ENCODE measurements around the gene PIGT. TPM values are rescaled to one million over a fixed set of nuclear protein-coding genes. Genes with fewer than 3 reads are reported as not detected.

PIGT gene
- total RNA-seq (84.6 and 87.4 TPM in 2 replicates), polyA plus RNA-seq (150 and 156 TPM in 2 replicates)

GRCh38 chr20:45415822-45416637 lies at the start of gene PIGT:
Gene PIGT, plus strand, starts transcription at chr20:45416141. Its CDS starts 16 bp downstream, at chr20:45416157.
- no peaks in the 10 kb centered on the region for H3K9me3 ChIP-seq (ENCODE audit: low read depth)
- peaks cover 10% of the 10 kb centered on the region for H3K36me3 ChIP-seq
- H3K27ac ChIP-seq: peak within 1 kb of the TSS; percentile 60
- no peak for TF ChIP-seq CTCF (IDR thresholded peaks at IDR 0.05; ENCODE audit: low read depth, low read length)
- peak within 1 kb of the TSS; percentile 78 for H3K4me3 ChIP-seq
- peak; percentile 79 to 93 for DNase-seq (ENCODE audit: low read depth in 1 of 2, low spot score in 1 of 2)
- no peaks in the 10 kb centered on the region for H3K27me3 ChIP-seq
- peaks cover 9% of the 10 kb centered on the region for H3K4me1 ChIP-seq (ENCODE audit: low read depth)

- Histone ChIP-seq H3K9me3 (ENCODE audit: low read depth) (no peaks in the 10 kb centered on the region), H3K27ac (no peak overlapping the region), H3K36me3 (peaks cover 6% of the 10 kb centered on the region), H3K27me3 (no peaks in the 10 kb centered on the region), H3K4me1 (ENCODE audit: low read depth) (no peaks in the 10 kb centered on the region), H3K4me3 (no peak overlapping the region)
- no peak for TF ChIP-seq CTCF (IDR thresholded peaks at IDR 0.05; ENCODE audit: low read depth, low read length)
- no peak for DNase-seq (ENCODE audit: low read depth in 1 of 2, low spot score in 1 of 2)
Measured at GRCh38 chr20:45366192-45366591, 49.7 kb upstream of the PIGT start.

GRCh38 chr20:45366631-45367030 lies 49.3 kb upstream of the PIGT start:
- TF ChIP-seq CTCF (IDR thresholded peaks at IDR 0.05; ENCODE audit: low read depth, low read length): no peak
- no peak for DNase-seq (ENCODE audit: low read depth in 1 of 2, low spot score in 1 of 2)
- Histone ChIP-seq H3K4me1 (ENCODE audit: low read depth) (no peaks in the 10 kb centered on the region), H3K36me3 (peaks cover 6% of the 10 kb centered on the region), H3K4me3 (no peak overlapping the region), H3K9me3 (ENCODE audit: low read depth) (no peaks in the 10 kb centered on the region), H3K27ac (no peak overlapping the region), H3K27me3 (no peaks in the 10 kb centered on the region)

GRCh38 chr20:45367126-45367525 lies 48.8 kb upstream of the PIGT start:
- DNase-seq (ENCODE audit: low read depth in 1 of 2, low spot score in 1 of 2): no peak
- no peak overlapping the region for H3K4me3 ChIP-seq
- H3K9me3 ChIP-seq (ENCODE audit: low read depth): no peaks in the 10 kb centered on the region
- H3K36me3 ChIP-seq: peaks cover 6% of the 10 kb centered on the region
- H3K27me3 ChIP-seq: no peaks in the 10 kb centered on the region
- H3K27ac ChIP-seq: no peak overlapping the region
- TF ChIP-seq CTCF (IDR thresholded peaks at IDR 0.05; ENCODE audit: low read depth, low read length): no peak
- H3K4me1 ChIP-seq (ENCODE audit: low read depth): no peaks in the 10 kb centered on the region

DNA sequence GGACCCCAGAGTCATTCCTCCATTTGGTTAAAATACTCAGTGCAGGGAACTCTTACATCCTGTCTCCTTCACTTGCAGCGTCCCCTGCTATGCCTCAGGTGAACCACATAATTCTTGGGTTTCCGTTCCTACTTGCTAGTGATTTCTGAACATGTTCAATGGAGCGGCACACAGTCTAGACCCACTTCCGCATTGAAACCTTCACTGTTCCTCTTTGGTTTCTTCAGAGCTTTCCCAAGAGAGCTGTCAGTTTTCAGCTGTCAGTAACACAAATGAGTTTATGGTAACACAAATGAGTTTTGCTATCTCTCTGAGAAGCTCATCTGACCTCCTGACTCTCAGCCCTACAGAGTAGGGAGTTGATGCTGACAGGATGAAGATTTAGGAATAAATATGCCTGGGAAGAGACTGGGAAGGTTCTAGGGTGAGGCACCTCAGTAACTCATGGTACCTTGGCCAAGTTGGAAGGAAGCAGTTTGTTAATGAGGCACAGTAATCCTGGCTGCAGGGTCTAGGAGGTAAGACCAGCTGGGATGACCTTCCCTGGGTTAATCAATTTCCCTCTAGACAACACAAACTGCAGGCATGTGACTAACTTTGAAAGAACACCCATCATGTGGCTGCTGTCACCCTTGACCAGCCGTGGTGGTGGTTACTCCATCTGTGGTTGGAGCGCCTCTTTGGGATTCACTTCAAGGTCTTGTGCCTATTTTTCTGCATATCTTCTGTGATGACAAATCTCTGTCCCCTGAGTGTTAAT lies 47.5 kb upstream of the PIGT start:
- no peak for DNase-seq (ENCODE audit: low read depth in 1 of 2, low spot score in 1 of 2)
- no peaks in the 10 kb centered on the region for H3K4me1 ChIP-seq (ENCODE audit: low read depth)
- no peak for TF ChIP-seq CTCF (IDR thresholded peaks at IDR 0.05; ENCODE audit: low read depth, low read length)
- peaks cover 6% of the 10 kb centered on the region for H3K36me3 ChIP-seq
- no peaks in the 10 kb centered on the region for H3K27me3 ChIP-seq
- no peaks in the 10 kb centered on the region for H3K9me3 ChIP-seq (ENCODE audit: low read depth)
- H3K4me3 ChIP-seq: no peak overlapping the region
- no peak overlapping the region for H3K27ac ChIP-seq
